ENCODE measurements around the gene CLEC20A. TPM values are rescaled to one million over a fixed set of nuclear protein-coding genes. Genes with fewer than 3 reads are reported as not detected.

The CLEC20A gene
- total and polyA plus RNA-seq, 9 of the 15 experiments (the other 6 are each of a cell fraction or from before 2014, with no cell fraction given): not detected

DNA sequence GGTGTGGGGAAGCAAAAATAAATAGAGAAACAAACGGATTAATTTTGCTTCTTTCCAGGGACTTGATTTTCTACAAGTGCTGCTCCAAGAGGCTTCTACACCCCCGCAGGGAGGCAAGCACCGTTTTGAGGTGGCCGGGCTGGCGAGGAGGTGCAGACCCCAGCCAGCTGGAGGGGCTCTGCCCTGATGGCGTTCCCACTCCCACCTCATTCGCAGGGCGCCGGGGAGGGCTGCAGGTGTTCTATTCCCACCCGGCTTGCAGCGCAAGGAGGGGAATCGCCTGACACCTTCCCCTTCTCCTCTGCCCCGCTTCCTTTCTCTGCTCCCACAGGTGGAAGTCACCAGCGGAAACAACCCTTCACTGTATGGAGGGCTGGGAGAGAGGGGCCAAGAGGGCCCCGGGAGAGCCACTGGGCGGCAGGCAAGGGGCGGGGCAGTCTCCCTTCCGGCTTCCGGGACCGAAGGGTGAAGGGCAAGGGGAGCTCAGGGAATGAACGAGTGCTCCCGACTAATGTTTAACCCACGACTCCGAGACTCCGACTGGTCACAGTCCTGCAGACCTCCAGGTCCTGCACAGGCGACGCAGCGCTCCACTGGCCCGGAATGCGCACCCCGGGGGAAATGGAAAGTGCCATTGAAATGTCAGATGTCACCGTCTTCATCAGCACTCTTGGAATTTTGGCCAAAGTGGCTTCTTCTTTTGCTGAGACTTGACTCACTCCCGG is 45.2 kb upstream of the CLEC20A start:
- POLR2A ChIA-PET: no interaction called here
- Histone ChIP-seq H3K4me2 (ENCODE audit: insufficient read depth, low read length) (peak overlapping the region; percentile 82), H3K9me3 (replicated peaks; ENCODE audit: control insufficient read depth, insufficient read depth, low read depth, low read length) (no peaks in the 10 kb centered on the region), H3K27me3 (ENCODE audit: control insufficient read depth in 2 of 2, insufficient read depth in 2 of 2, low read length in 2 of 2) (peaks cover 24 to 52% of the 10 kb centered on the region in 2 experiments), H2AFZ (ENCODE audit: low read depth, low read length) (peak overlapping the region; percentile 97), H3K27ac (ENCODE audit: extremely low read depth, low read depth, low read length) (no peak overlapping the region), H3K79me2 (ENCODE audit: control insufficient read depth, insufficient read depth, low read length) (no peaks in the 10 kb centered on the region), H3K9ac (ENCODE audit: insufficient read depth in 1 of 2, low read depth in 2 of 2, low read length in 2 of 2) (peak overlapping the region; percentile 39 to 57; a peak in 3 of 4 replicates), H3K36me3 (ENCODE audit: control insufficient read depth, insufficient read depth, low read length) (no peaks in the 10 kb centered on the region), H4K20me1 (replicated peaks; ENCODE audit: control insufficient read depth, insufficient read depth, low read length) (no peaks in the 10 kb centered on the region; the same call in 1 of the 2 replicates), H3K4me3 (peak overlapping the region; percentile 51), H3K9me1 (ENCODE audit: control insufficient read depth, insufficient read depth, low read length) (peaks cover 5% of the 10 kb centered on the region), H3K4me1 (replicated peaks in 1 of 2; ENCODE audit: control insufficient read depth in 2 of 2, insufficient read depth in 2 of 2, low read length in 2 of 2) (peaks cover 0 to 16% of the 10 kb centered on the region in 2 experiments; a peak in 4 of 5 replicates)
- CTCF ChIA-PET (ENCODE audit: low intra/inter-chr PET ratio): interaction anchor here (0.9 to 2.7 kb wide), 3 partner anchors 212 to 1268 kb away, joined by 4 to 15 read pairs (median 5); no protein-coding TSS in a partner anchor
- in situ Hi-C loops (cut with MboI) (loop anchor here (25.0 kb wide), 1 partner anchor 820 kb away; the partner anchor contains the start of gene AXDND1), intact Hi-C loops (cut with micrococcal nuclease) (loop anchor here (1.0 to 10.0 kb wide), 4 partner anchors 211 to 833 kb away; partner anchors contain the start of gene TOR3A)
- no TSS peak for BruUV-seq (replicated peaks)
- DNase-seq (ENCODE audit: extremely low read depth in 1 of 4, low spot score in 3 of 4) (peak; percentile 21 to 58 (median 47)), FAIRE-seq (no peak), ATAC-seq (peak; percentile 62)
- WGBS (ENCODE audit: insufficient coverage, low coverage, missing lambda C conversion rate): 24% methylated on average over 28 of the region's 33 CpGs
- no peak for TF ChIP-seq MAFG (tag; conservative IDR thresholded peaks at IDR 0.05)
- no peak for TF ChIP-seq SUPT5H (IDR thresholded peaks at IDR 0.05)
- TF ChIP-seq, protein P1, sequence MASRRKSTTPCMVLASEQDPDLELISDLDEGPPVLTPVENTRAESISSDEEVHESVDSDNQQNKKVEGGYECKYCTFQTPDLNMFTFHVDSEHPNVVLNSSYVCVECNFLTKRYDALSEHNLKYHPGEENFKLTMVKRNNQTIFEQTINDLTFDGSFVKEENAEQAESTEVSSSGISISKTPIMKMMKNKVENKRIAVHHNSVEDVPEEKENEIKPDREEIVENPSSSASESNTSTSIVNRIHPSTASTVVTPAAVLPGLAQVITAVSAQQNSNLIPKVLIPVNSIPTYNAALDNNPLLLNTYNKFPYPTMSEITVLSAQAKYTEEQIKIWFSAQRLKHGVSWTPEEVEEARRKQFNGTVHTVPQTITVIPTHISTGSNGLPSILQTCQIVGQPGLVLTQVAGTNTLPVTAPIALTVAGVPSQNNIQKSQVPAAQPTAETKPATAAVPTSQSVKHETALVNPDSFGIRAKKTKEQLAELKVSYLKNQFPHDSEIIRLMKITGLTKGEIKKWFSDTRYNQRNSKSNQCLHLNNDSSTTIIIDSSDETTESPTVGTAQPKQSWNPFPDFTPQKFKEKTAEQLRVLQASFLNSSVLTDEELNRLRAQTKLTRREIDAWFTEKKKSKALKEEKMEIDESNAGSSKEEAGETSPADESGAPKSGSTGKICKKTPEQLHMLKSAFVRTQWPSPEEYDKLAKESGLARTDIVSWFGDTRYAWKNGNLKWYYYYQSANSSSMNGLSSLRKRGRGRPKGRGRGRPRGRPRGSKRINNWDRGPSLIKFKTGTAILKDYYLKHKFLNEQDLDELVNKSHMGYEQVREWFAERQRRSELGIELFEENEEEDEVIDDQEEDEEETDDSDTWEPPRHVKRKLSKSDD (conservative IDR thresholded peaks at IDR 0.05; ENCODE audit: low read length): no peak
- TF ChIP-seq SMARCE1 (IDR thresholded peaks at IDR 0.05): no peak
- no peak for TF ChIP-seq STAT5B (CRISPR knock-in tag; IDR thresholded peaks at IDR 0.05)
- no peak for TF ChIP-seq SAFB (IDR thresholded peaks at IDR 0.05; ENCODE audit: borderline replicate concordance, low read depth, low read length)
- TF ChIP-seq LCOR (CRISPR knock-in tag; IDR thresholded peaks at IDR 0.05): 0 out of 2 replicates have a peak, but pooled peaks have one; percentile 62
- TF ChIP-seq, protein P2, sequence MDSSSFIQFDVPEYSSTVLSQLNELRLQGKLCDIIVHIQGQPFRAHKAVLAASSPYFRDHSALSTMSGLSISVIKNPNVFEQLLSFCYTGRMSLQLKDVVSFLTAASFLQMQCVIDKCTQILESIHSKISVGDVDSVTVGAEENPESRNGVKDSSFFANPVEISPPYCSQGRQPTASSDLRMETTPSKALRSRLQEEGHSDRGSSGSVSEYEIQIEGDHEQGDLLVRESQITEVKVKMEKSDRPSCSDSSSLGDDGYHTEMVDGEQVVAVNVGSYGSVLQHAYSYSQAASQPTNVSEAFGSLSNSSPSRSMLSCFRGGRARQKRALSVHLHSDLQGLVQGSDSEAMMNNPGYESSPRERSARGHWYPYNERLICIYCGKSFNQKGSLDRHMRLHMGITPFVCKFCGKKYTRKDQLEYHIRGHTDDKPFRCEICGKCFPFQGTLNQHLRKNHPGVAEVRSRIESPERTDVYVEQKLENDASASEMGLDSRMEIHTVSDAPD (CRISPR knock-in tag; IDR thresholded peaks at IDR 0.05): no peak
- TF ChIP-seq, protein P3, sequence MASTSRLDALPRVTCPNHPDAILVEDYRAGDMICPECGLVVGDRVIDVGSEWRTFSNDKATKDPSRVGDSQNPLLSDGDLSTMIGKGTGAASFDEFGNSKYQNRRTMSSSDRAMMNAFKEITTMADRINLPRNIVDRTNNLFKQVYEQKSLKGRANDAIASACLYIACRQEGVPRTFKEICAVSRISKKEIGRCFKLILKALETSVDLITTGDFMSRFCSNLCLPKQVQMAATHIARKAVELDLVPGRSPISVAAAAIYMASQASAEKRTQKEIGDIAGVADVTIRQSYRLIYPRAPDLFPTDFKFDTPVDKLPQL (IDR thresholded peaks at IDR 0.05; ENCODE audit: extremely low read depth, insufficient read length): no peak
- no peak for TF ChIP-seq POLR2AphosphoS2 (IDR thresholded peaks at IDR 0.05; ENCODE audit: low read length)
- TF ChIP-seq, protein P4, sequence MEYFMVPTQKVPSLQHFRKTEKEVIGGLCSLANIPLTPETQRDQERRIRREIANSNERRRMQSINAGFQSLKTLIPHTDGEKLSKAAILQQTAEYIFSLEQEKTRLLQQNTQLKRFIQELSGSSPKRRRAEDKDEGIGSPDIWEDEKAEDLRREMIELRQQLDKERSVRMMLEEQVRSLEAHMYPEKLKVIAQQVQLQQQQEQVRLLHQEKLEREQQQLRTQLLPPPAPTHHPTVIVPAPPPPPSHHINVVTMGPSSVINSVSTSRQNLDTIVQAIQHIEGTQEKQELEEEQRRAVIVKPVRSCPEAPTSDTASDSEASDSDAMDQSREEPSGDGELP (CRISPR knock-in tag; IDR thresholded peaks at IDR 0.05; ENCODE audit: borderline replicate concordance): no peak
- no peak for TF ChIP-seq CBX2 (IDR thresholded peaks at IDR 0.05; ENCODE audit: insufficient read depth, low read length, poor library complexity, severe bottlenecking)
- no peak for TF ChIP-seq NR2C2 (CRISPR knock-in tag; IDR thresholded peaks at IDR 0.05)
- peak; percentile 79 for TF ChIP-seq NR2C2 (tag; IDR thresholded peaks at IDR 0.05)
- no peak for TF ChIP-seq ZFPM2 (CRISPR knock-in tag; IDR thresholded peaks at IDR 0.05)
- TF ChIP-seq, protein P5, sequence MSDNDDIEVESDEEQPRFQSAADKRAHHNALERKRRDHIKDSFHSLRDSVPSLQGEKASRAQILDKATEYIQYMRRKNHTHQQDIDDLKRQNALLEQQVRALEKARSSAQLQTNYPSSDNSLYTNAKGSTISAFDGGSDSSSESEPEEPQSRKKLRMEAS (CRISPR knock-in tag; IDR thresholded peaks at IDR 0.05): no peak

Measured in K562 (cell line).